ENCODE data around the gene RSL1D1.

- TF ChIP-seq CTCF (IDR thresholded peaks at IDR 0.05) (no peak), POLR2A (IDR thresholded peaks at IDR 0.05) (no peak)
Measured at GRCh38 chr16:11797957-11798299, 53.4 kb downstream of the RSL1D1 start.

All from lower leg skin (tissue), 3 donors.